ENCODE data around the gene LIPF. TPM values are rescaled to one million over a fixed set of nuclear protein-coding genes. Genes with fewer than 3 reads are reported as not detected.

The LIPF gene
- total RNA-seq, 1 donor from 2014 or later = not detected

DNA sequence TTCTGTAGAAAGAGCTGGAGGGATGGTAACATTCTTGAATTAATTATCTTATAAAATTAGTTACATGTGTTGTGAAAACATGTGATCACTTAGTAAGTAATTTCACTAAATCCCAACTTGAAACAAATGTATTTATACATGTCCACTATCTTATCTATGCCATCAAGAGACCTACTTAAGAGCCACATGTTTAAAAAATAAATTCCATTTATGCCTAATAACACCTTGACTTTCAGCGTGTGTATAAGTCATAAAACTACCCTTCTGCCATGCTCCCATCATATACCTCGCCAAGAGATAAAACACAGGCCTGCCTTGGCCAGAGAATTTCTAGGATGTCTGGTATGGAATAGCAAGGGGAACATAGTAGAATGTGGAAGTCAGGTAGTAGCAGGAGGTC, 40.4 kb upstream of the LIPF start:
- no peak overlapping the region for H3K27ac Mint-ChIP-seq (ENCODE audit: unreplicated experiment)
- TF ChIP-seq, protein P1, sequence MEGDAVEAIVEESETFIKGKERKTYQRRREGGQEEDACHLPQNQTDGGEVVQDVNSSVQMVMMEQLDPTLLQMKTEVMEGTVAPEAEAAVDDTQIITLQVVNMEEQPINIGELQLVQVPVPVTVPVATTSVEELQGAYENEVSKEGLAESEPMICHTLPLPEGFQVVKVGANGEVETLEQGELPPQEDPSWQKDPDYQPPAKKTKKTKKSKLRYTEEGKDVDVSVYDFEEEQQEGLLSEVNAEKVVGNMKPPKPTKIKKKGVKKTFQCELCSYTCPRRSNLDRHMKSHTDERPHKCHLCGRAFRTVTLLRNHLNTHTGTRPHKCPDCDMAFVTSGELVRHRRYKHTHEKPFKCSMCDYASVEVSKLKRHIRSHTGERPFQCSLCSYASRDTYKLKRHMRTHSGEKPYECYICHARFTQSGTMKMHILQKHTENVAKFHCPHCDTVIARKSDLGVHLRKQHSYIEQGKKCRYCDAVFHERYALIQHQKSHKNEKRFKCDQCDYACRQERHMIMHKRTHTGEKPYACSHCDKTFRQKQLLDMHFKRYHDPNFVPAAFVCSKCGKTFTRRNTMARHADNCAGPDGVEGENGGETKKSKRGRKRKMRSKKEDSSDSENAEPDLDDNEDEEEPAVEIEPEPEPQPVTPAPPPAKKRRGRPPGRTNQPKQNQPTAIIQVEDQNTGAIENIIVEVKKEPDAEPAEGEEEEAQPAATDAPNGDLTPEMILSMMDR (IDR thresholded peaks at IDR 0.05) = no peak
- no peak for DNase-seq (ENCODE audit: low spot score)
- peaks cover 15% of the 10 kb centered on the region for H3K9me3 Mint-ChIP-seq (ENCODE audit: low read depth)
- no peak overlapping the region for H3K4me3 Mint-ChIP-seq (ENCODE audit: unreplicated experiment)
- peaks cover 2% of the 10 kb centered on the region for H3K27me3 Mint-ChIP-seq (ENCODE audit: low read depth)
- no peaks in the 10 kb centered on the region for H3K4me1 Mint-ChIP-seq (ENCODE audit: low read depth)
- no peaks in the 10 kb centered on the region for H3K36me3 Mint-ChIP-seq (ENCODE audit: low read depth)

DNA sequence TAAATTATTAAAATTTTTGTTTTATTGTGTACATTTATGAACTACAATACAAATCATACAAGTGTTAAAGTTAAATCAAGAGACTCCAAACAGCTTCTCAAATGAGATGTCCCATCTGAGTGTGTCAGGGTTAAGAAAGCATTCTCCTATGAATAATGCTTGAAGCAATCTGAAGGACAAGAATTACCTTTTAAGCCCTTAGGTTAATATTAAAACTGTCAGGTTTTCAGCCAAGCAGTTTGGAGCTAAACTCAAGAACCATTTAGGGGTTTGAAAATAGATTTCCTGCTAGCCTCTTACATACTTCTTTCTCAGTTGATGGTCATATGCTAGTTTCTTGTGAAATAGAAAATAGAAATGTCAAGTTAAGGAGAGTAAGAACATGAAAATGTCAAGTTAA, 39.4 kb upstream of the LIPF start:
- Mint-ChIP-seq H3K36me3 (ENCODE audit: low read depth) (no peaks in the 10 kb centered on the region), H3K27me3 (ENCODE audit: low read depth) (peaks cover 2% of the 10 kb centered on the region), H3K9me3 (ENCODE audit: low read depth) (peaks cover 17% of the 10 kb centered on the region), H3K4me1 (ENCODE audit: low read depth) (no peaks in the 10 kb centered on the region), H3K27ac (ENCODE audit: unreplicated experiment) (no peak overlapping the region), H3K4me3 (ENCODE audit: unreplicated experiment) (no peak overlapping the region)
- TF ChIP-seq, protein P1 (IDR thresholded peaks at IDR 0.05) = no peak
- no peak for DNase-seq (ENCODE audit: low spot score)

DNA sequence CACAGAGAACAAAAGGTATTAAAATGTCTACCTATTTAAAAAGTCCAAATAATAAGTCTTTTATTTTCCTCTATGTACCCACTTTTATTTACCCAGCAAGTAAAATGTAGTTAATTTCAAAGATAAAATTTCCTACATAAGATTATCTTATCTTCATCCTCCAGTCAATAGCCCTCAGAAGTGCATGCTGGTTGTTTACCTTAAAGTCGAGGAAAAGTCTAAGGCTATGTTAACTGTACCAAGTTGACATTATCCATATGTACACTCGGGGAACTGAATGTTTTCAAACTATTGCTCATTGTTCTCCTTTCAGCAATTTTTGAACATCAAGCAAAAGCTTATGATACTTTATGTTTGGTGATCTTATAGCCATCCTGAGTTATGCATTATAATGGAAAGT, 24.1 kb upstream of the LIPF start:
- peaks cover 13% of the 10 kb centered on the region for H3K36me3 Mint-ChIP-seq (ENCODE audit: low read depth)
- no peak for DNase-seq (ENCODE audit: low spot score)
- H3K4me3 Mint-ChIP-seq (ENCODE audit: unreplicated experiment) = no peak overlapping the region
- H3K27me3 Mint-ChIP-seq (ENCODE audit: low read depth) = peaks cover 7% of the 10 kb centered on the region
- TF ChIP-seq, protein P1 (IDR thresholded peaks at IDR 0.05) = no peak
- no peaks in the 10 kb centered on the region for H3K4me1 Mint-ChIP-seq (ENCODE audit: low read depth)
- H3K27ac Mint-ChIP-seq (ENCODE audit: unreplicated experiment) = no peak overlapping the region
- peaks cover 31% of the 10 kb centered on the region for H3K9me3 Mint-ChIP-seq (ENCODE audit: low read depth)

DNA sequence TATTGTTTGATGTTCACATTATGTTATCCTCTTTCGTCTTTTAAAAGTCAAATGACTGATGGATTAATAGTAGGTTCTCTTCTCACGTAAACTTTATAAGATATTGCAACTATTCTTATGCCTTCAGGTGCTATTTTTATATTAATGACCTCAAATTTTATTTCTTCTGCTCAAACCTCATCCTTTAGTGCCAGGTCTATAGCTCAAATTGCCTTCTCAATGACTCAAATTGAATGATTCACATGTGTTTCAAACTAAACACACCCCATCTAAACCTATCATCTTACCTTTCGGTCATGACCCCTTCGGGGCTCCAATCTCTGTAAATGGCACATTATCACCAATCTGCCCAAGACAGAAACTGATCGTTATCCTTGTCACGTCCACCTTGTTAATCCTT, 22.0 kb upstream of the LIPF start:
- no peak overlapping the region for H3K27ac Mint-ChIP-seq (ENCODE audit: unreplicated experiment)
- peaks cover 4% of the 10 kb centered on the region for H3K4me1 Mint-ChIP-seq (ENCODE audit: low read depth)
- H3K27me3 Mint-ChIP-seq (ENCODE audit: low read depth) = no peaks in the 10 kb centered on the region
- no peak for DNase-seq (ENCODE audit: low spot score)
- H3K4me3 Mint-ChIP-seq (ENCODE audit: unreplicated experiment) = no peak overlapping the region
- peaks cover 7% of the 10 kb centered on the region for H3K36me3 Mint-ChIP-seq (ENCODE audit: low read depth)
- peaks cover 17% of the 10 kb centered on the region for H3K9me3 Mint-ChIP-seq (ENCODE audit: low read depth)
- TF ChIP-seq, protein P1 (IDR thresholded peaks at IDR 0.05) = no peak

DNA sequence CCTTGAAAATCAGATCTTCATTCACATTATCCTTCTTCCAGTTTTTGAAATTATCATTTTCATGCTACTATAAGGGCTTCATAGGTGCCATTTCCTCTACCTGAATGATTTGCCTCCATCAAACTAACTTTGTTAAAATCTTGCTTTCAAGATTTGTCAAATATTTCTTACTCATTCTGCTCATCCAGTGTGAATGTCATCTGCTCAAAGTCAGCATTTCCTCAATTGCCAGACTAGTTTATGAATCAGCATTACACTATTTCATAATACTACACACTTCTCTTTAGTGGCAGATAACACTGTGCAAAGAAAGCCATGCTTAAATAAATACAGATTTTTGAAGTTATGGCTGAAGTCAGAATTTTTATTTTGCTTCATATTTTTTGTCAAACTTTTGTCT, 21.3 kb upstream of the LIPF start:
- Mint-ChIP-seq H3K4me3 (ENCODE audit: unreplicated experiment) (no peak overlapping the region), H3K36me3 (ENCODE audit: low read depth) (peaks cover 4% of the 10 kb centered on the region), H3K27ac (ENCODE audit: unreplicated experiment) (no peak overlapping the region), H3K27me3 (ENCODE audit: low read depth) (no peaks in the 10 kb centered on the region), H3K4me1 (ENCODE audit: low read depth) (peaks cover 6% of the 10 kb centered on the region), H3K9me3 (ENCODE audit: low read depth) (peaks cover 10% of the 10 kb centered on the region)
- TF ChIP-seq, protein P1 (IDR thresholded peaks at IDR 0.05) = no peak
- DNase-seq (ENCODE audit: low spot score) = no peak

Data from chondrocyte (in vitro differentiated cells).